Breast epithelium (tissue), 4 donors: Measurements from ENCODE around the gene DEDD2. TPM values are rescaled to one million over a fixed set of nuclear protein-coding genes. Genes with fewer than 3 reads are reported as not detected.

Experiments
- DNase-seq, 2 donors: peaks; one replicate each; pipeline ENCODE4 v3.0.0-alpha.2; 2019; ENCODE audit warnings: low spot score in 2 of 2
- H3K27ac ChIP-seq, 2 donors: fragments of 200-600 bp; sonication (generic) in 1 of 2; one replicate each; pipeline ENCODE4 v1.5.1; 2016 to 2019; ENCODE audit warnings: mild to moderate bottlenecking in 1 of 2
- H3K27me3 ChIP-seq, 2 donors: fragments of 200-600 bp; sonication (generic) in 1 of 2; one replicate each; pipeline versions ENCODE4 v1.5.1 to v1.6.0; 2017 to 2019; ENCODE audit warnings: control low read depth in 1 of 2, mild to moderate bottlenecking in 1 of 2
- H3K36me3 ChIP-seq: fragments of 200-600 bp; one replicate; pipeline ENCODE4 v1.5.1; 2019
- H3K4me1 ChIP-seq, 2 donors: fragments of 200-600 bp; sonication (generic); one replicate each; pipeline ENCODE4 v1.5.1; 2016 to 2019; ENCODE audit warnings: control low read depth in 1 of 2
- H3K4me3 ChIP-seq, 3 donors: fragments of 200-600 bp; sonication (generic); 1 replicate in 2 of 3; 2 replicates in 1 of 3; pipeline ENCODE4 v1.5.1; 2016 to 2019; ENCODE audit warnings: mild to moderate bottlenecking in 3 of 3, moderate library complexity in 2 of 3
- H3K9me3 ChIP-seq, 2 donors: fragments of 200-600 bp; sonication (generic) in 1 of 2; one replicate each; pipeline ENCODE4 v1.5.1; 2016 to 2019; ENCODE audit warnings: control low read depth in 1 of 2
- POLR2A ChIP-seq: fragments of 450-650 bp; IDR thresholded peaks from one replicate; pipeline ENCODE4 v1.6.1; 2016; ENCODE audit warnings: antibody characterized with exemption, mild to moderate bottlenecking, moderate library complexity
- POLR2AphosphoS5 ChIP-seq, 3 donors: sonication (generic); formaldehyde crosslinking; IDR thresholded peaks; one replicate each; pipeline ENCODE4 v1.6.1; 2017; ENCODE audit warnings: antibody characterized with exemption in 3 of 3
- intact Hi-C: fragments of 100-400 bp; cut with DNase I; formaldehyde crosslinking; loops from one replicate; pipeline ENCODE4 v1.15.1; 2023; ENCODE audit warnings: low total_unique reads
- total RNA-seq, 3 donors: library from RNA; depleted of rRNA; stranded (reverse); fragments of >200 nt; gene quantifications; one replicate each; pipeline ENCODE4 v1.1.0, GENCODE V29; 2016
- TF ChIP-seq, protein P1 (sequence below), 3 donors: fragments of 450-650 bp; IDR thresholded peaks; one replicate each; pipeline ENCODE4 v1.5.1; 2016 to 2017; ENCODE audit warnings: antibody characterized with exemption in 3 of 3, mild to moderate bottlenecking in 3 of 3, moderate library complexity in 3 of 3

The DEDD2 gene
- total RNA-seq, 3 donors from 2014 or later, result 31.4 to 64.0 (median 37.0) TPM

DNA sequence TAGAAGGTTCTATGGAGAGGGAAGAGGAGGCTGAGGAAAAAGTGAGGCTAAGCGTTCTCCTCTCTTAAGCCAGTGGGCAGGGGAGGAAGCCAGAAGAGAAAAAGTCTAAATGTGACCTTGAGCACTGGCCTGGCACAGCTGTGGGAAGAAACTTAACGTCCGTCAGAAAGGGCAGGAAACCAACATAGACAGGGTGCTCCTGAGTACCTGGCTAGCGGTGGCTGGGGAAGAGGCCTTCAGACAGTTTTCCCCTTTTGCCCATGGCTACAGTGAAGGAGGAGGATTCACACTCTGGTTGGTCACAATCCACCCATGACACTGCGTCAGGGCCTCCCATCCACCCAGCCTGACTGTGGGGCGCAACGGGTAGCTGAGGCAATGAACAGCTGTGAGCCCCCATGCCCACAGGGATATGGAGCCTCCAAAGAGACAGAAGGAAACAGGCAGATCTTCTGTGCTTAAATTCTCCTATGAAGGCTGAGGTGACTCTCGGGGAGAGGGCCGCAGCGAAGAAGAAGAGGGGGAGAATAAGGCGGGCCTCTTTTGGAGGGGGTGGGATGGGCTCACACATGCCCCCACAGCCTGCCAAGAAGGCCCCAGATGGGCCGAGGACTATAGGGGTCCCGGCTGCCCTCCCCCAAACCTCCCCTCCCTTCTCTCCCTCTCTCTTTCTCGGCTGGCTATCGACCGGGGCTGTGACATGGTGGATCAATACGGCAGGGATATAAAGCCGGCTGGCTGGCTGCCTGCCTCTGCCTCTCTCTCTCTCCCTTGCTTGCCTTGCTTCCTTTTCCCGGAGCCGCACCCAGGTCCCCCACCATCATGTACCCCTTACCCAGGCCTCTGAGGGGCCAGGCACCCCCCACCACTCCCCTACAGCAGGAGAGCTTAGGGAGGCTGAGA, 65.4 kb downstream of the DEDD2 start:
- H3K27ac ChIP-seq, result no peak overlapping the region
- TF ChIP-seq POLR2A (no peak), POLR2AphosphoS5 (IDR thresholded peaks at IDR 0.05) (no peak)
- TF ChIP-seq, protein P1, sequence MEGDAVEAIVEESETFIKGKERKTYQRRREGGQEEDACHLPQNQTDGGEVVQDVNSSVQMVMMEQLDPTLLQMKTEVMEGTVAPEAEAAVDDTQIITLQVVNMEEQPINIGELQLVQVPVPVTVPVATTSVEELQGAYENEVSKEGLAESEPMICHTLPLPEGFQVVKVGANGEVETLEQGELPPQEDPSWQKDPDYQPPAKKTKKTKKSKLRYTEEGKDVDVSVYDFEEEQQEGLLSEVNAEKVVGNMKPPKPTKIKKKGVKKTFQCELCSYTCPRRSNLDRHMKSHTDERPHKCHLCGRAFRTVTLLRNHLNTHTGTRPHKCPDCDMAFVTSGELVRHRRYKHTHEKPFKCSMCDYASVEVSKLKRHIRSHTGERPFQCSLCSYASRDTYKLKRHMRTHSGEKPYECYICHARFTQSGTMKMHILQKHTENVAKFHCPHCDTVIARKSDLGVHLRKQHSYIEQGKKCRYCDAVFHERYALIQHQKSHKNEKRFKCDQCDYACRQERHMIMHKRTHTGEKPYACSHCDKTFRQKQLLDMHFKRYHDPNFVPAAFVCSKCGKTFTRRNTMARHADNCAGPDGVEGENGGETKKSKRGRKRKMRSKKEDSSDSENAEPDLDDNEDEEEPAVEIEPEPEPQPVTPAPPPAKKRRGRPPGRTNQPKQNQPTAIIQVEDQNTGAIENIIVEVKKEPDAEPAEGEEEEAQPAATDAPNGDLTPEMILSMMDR (IDR thresholded peaks at IDR 0.05), result no peak
- H3K4me3 ChIP-seq, result no peak overlapping the region
- no peaks in the 10 kb centered on the region for H3K36me3 ChIP-seq
- no peaks in the 10 kb centered on the region for H3K9me3 ChIP-seq
- no peaks in the 10 kb centered on the region for H3K4me1 ChIP-seq
- intact Hi-C loops, result no loop called here
- peaks cover 0 to 34% of the 10 kb centered on the region in 2 donors for H3K27me3 ChIP-seq
- DNase-seq, result no peak

DNA sequence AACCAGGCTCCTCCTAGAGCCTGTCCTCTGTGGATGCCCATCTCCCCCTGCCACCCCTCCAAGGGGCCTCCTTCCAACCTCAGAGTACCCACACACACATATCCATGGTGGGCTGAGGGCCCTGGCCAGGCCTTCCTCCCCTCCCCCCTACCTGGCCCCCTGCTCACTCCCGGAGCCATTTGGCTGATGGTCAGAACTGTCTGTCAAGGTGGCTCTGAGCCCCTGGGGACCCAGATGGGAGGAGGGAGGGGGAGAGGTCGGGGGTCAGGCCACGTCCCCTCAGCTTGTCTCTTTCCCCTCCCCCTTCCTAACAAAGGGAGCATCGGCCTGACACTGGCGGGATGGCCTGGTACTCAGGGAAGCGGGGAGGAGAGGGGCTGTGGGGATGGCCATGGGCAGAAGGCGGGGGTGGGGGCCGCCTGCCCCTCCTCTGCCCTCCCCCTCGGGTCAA, 66.5 kb downstream of the DEDD2 start:
- Histone ChIP-seq H3K4me3 (no peak overlapping the region), H3K27me3 (peaks cover 0 to 34% of the 10 kb centered on the region in 2 donors), H3K36me3 (no peaks in the 10 kb centered on the region), H3K9me3 (no peaks in the 10 kb centered on the region), H3K4me1 (no peaks in the 10 kb centered on the region), H3K27ac (no peak overlapping the region)
- TF ChIP-seq POLR2AphosphoS5 (IDR thresholded peaks at IDR 0.05), result no peak
- TF ChIP-seq, protein P1 (IDR thresholded peaks at IDR 0.05), result no peak
- no peak for TF ChIP-seq POLR2A
- DNase-seq, result no peak
- intact Hi-C loops, result no loop called here

DNA sequence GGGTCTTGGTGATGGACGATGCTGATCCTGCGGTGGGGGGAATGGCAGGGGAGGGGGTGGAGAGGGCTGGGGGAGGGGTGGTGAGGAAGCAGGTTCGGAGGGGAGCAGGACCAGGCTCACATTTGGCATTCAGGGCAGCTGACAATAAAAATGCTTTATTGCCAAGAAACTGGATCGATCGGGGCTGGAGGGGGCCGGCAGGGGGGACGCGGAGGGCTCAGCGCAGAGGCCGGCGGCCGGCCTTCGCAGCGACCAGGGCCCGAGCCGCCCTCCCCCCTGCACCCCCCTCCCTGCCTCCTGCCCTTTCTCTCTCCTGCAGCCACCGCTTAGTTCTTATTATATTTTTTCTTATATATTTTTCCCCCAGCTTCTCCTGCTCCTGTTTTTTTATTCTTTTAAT, 67.1 kb downstream of the DEDD2 start:
- Histone ChIP-seq H3K36me3 (no peaks in the 10 kb centered on the region), H3K9me3 (no peaks in the 10 kb centered on the region), H3K27ac (no peak overlapping the region), H3K4me3 (no peak overlapping the region), H3K4me1 (no peaks in the 10 kb centered on the region), H3K27me3 (peaks cover 0 to 34% of the 10 kb centered on the region in 2 donors)
- intact Hi-C loops, result no loop called here
- DNase-seq, result no peak
- TF ChIP-seq POLR2AphosphoS5 (IDR thresholded peaks at IDR 0.05) (no peak), POLR2A (no peak)
- TF ChIP-seq, protein P1 (IDR thresholded peaks at IDR 0.05), result no peak

DNA sequence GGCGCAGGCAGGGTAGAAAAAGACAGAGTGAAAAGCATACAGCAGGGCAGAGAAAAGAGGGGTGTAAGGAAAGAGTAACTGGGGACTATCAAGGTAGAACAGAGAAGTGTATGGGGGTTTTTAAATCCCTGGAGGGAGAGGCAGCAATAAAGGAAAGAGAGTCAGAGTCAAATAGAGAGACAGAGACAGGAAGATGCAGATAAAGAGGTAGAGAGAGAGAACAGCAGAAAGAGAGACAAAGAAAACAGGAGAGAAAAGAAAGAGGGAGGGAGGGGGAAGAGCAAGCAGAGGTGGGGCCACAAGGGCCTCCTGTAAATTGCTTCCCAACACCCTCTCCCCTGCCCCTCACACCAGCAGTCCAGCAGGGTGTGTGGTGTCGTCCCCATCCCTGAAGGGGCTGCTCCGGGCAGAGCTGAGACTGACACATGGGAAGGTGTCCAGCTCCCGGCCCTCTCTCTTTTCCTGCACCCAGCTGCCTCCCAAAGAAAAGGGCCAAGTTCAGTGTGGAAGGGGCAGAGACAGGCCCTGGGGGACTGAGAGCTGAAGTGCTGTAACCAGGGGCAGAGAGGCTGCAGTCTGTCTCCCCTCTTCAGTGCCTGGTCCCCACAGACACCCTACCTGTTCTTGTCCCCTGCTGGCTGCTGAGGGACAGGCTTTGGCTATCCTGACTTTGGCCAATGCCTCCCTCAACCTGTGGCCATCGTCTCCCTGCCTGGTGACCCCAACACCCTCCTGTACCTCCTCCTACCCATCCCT, 67.9 kb downstream of the DEDD2 start:
- Histone ChIP-seq H3K4me1 (no peaks in the 10 kb centered on the region), H3K36me3 (no peaks in the 10 kb centered on the region), H3K27ac (no peak overlapping the region), H3K4me3 (no peak overlapping the region), H3K9me3 (no peaks in the 10 kb centered on the region), H3K27me3 (peaks cover 0 to 33% of the 10 kb centered on the region in 2 donors)
- no peak for TF ChIP-seq POLR2AphosphoS5 (IDR thresholded peaks at IDR 0.05)
- TF ChIP-seq, protein P1 (IDR thresholded peaks at IDR 0.05), result no peak
- no peak for TF ChIP-seq POLR2A
- intact Hi-C loops, result no loop called here
- no peak for DNase-seq

Other genes starting within 250 kb of the DEDD2 start
- gene ATP1A3, start 223.4 kb downstream of the DEDD2 start, total RNA-seq, result not detected
- gene GRIK5, start 147.5 kb downstream of the DEDD2 start, total RNA-seq, result 1 to 10 TPM in 2 of 3 donors, not detected in 1; 1.6 to 1.9 TPM
- 10 to 100 TPM; 13.8 to 19.2 (median 15.1) TPM for gene ZNF574, start 141.5 kb downstream of the DEDD2 start, total RNA-seq
- 1 to 10 TPM; 1.2 to 2.9 (median 1.6) TPM for gene POU2F2, start 85.2 kb downstream of the DEDD2 start, total RNA-seq
- gene ZNF526, start 2.6 kb upstream of the DEDD2 start, total RNA-seq, result 1 to 10 TPM; 4.0 to 6.9 (median 6.0) TPM
- 10 to 100 TPM; 18.7 to 22.1 (median 19.8) TPM for gene GSK3A, start 24.9 kb upstream of the DEDD2 start, total RNA-seq
- 10 to 100 TPM; 11.4 to 38.6 (median 24.3) TPM for gene ERF, start 37.5 kb upstream of the DEDD2 start, total RNA-seq
- 10 to 100 TPM; 20.2 to 25.6 (median 24.9) TPM for gene CIC, start 51.6 kb upstream of the DEDD2 start, total RNA-seq
- gene PRR19, start 84.5 kb upstream of the DEDD2 start, total RNA-seq, result 1 to 10 TPM in 1 of 3 donors, under 1 TPM in 2; 0.33 to 2.6 (median 0.48) TPM
- gene PAFAH1B3, start 84.9 kb upstream of the DEDD2 start, total RNA-seq, result 10 to 100 TPM in 2 of 3 donors, 1 to 10 TPM in 1; 7.5 to 32.4 (median 28.5) TPM
- gene TMEM145, start 95.6 kb upstream of the DEDD2 start, total RNA-seq, result under 1 TPM in 2 of 3 donors, not detected in 1; 0.33 to 0.59 TPM
- gene MEGF8, start 108.0 kb upstream of the DEDD2 start, total RNA-seq, result 10 to 100 TPM in 2 of 3 donors, 1 to 10 TPM in 1; 9.7 to 15.5 (median 10.8) TPM
- gene CNFN, start 172.6 kb upstream of the DEDD2 start, total RNA-seq, result 1 to 10 TPM; 2.6 to 4.8 (median 3.0) TPM
- 1,000 to 10,000 TPM in 1 of 3 donors, 100 to 1,000 TPM in 2; 152 to 1,550 (median 380) TPM for gene LIPE, start 209.7 kb upstream of the DEDD2 start, total RNA-seq
- gene CXCL17, start 225.3 kb upstream of the DEDD2 start, total RNA-seq, result 1 to 10 TPM in 2 of 3 donors, not detected in 1; 2.2 to 2.9 TPM